PC-3 (cell line): ENCODE results near the gene IGFBP1.

Experiments
- CTCF ChIP-seq: fragments of 300-600 bp; sonication (generic); conservative IDR thresholded peaks from 2 replicates; pipeline ENCODE4 v1.5.1; 2017; ENCODE audit warnings: antibody characterized with exemption, low read depth, mild to moderate bottlenecking, low read length
- EZH2 ChIP-seq: fragments of 300-600 bp; sonication (generic); IDR thresholded peaks from one replicate; pipeline ENCODE4 v1.6.1; 2017; ENCODE audit warnings: antibody characterized with exemption, mild to moderate bottlenecking, low read length; ENCODE audit not compliant: unreplicated experiment
- EZH2phosphoT487 ChIP-seq: fragments of 300-600 bp; sonication (generic); IDR thresholded peaks from 2 replicates; pipeline ENCODE4 v1.6.1; 2018; ENCODE audit warnings: mild to moderate bottlenecking, antibody characterized with exemption, low read length, borderline replicate concordance

GRCh38 chr7:45886931-45887667, 1.2 kb upstream of the IGFBP1 start:
- no peak for TF ChIP-seq CTCF
- no peak for TF ChIP-seq EZH2
- no peak for TF ChIP-seq EZH2phosphoT487
